OCI-LY1 (cell line): ENCODE results near the gene GRID2.

ENCODE experiments used
- EZH2 ChIP-seq: fragments of 200-600 bp; sonication (generic), shearing (Covaris generic); IDR thresholded peaks from 2 replicates; pipeline ENCODE4 v1.8.0; 2017; ENCODE audit warnings: borderline replicate concordance, mixed run types, mild to moderate bottlenecking, antibody characterized with exemption, low read length, moderate library complexity, mixed read lengths
- TF ChIP-seq, protein P1 (sequence below): fragments of 200-600 bp; sonication (generic), shearing (Covaris generic); IDR thresholded peaks from 2 replicates; pipeline ENCODE4 v1.5.1; 2017; ENCODE audit warnings: mild to moderate bottlenecking, antibody characterized with exemption, low read length, moderate library complexity, mixed read lengths

DNA sequence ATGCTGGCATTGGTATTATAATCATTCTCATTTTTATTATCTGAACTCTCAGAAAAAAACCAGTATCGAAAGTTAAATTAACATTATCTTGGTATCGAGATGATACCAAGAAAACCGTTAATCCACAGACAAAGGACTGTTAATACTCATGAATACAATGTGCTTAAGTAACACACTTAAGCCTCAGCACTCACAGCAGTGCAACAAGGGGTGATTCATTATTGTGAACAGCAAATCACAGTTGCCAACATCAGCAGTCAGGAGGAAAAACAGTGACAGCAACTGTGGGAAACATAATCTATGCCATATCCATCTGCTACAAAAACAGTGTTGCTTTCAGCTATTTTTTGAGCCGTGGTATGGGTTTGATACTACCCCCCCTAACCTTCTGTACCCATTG, 1313.8 kb downstream of the GRID2 start:
- TF ChIP-seq EZH2: no peak
- TF ChIP-seq, protein P1, sequence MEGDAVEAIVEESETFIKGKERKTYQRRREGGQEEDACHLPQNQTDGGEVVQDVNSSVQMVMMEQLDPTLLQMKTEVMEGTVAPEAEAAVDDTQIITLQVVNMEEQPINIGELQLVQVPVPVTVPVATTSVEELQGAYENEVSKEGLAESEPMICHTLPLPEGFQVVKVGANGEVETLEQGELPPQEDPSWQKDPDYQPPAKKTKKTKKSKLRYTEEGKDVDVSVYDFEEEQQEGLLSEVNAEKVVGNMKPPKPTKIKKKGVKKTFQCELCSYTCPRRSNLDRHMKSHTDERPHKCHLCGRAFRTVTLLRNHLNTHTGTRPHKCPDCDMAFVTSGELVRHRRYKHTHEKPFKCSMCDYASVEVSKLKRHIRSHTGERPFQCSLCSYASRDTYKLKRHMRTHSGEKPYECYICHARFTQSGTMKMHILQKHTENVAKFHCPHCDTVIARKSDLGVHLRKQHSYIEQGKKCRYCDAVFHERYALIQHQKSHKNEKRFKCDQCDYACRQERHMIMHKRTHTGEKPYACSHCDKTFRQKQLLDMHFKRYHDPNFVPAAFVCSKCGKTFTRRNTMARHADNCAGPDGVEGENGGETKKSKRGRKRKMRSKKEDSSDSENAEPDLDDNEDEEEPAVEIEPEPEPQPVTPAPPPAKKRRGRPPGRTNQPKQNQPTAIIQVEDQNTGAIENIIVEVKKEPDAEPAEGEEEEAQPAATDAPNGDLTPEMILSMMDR: no peak
